GM23338 (cell line): ENCODE data around the gene TTLL8. TPM values are rescaled to one million over a fixed set of nuclear protein-coding genes. Genes with fewer than 3 reads are reported as not detected.

Experiments
- ATAC-seq: fragments of 200-7000 bp; cut with Tn5 transposase; 3 replicates; pipeline ENCODE4 v1.9.1; 2020
- DNase-seq: peaks from one replicate; pipeline ENCODE4 v3.0.0-alpha.2; 2015; ENCODE audit warnings: low spot score
- H2AFZ ChIP-seq: fragments of 200-600 bp; sonication (generic); 2 replicates; pipeline ENCODE4 v1.8.0; 2016; ENCODE audit warnings: antibody characterized with exemption, mild to moderate bottlenecking, moderate library complexity
- H3F3A ChIP-seq: fragments of 200-600 bp; sonication (generic); replicated peaks from 2 replicates; pipeline ENCODE4 v1.8.0; 2017; ENCODE audit warnings: antibody characterized with exemption, mixed run types, low read depth
- H3K27ac ChIP-seq: fragments of 200-600 bp; sonication (generic); 2 replicates; pipeline ENCODE4 v1.6.1; 2016; ENCODE audit warnings: low read depth
- H3K27me3 ChIP-seq: fragments of 200-600 bp; sonication (generic); 2 replicates; pipeline ENCODE4 v1.8.0; 2016; ENCODE audit warnings: mild to moderate bottlenecking, mixed run types, moderate library complexity; ENCODE audit not compliant: insufficient read depth
- H3K36me3 ChIP-seq: fragments of 200-600 bp; sonication (generic); 2 replicates; pipeline ENCODE4 v1.8.0; 2016; ENCODE audit warnings: mild to moderate bottlenecking; ENCODE audit not compliant: insufficient read depth
- H3K4me1 ChIP-seq: fragments of 200-600 bp; sonication (generic); 2 replicates; pipeline ENCODE4 v1.8.0; 2016; ENCODE audit warnings: mild to moderate bottlenecking, moderate library complexity; ENCODE audit not compliant: insufficient read depth
- H3K4me2 ChIP-seq: fragments of 200-600 bp; sonication (generic); 2 replicates; pipeline ENCODE4 v1.7.1; 2017; ENCODE audit warnings: mixed run types
- H3K4me3 ChIP-seq: fragments of 200-600 bp; sonication (generic); 2 replicates; pipeline ENCODE4 v1.6.1; 2016; ENCODE audit warnings: mixed run types
- H3K79me2 ChIP-seq: fragments of 200-600 bp; sonication (generic); replicated peaks from 2 replicates; pipeline ENCODE4 v1.8.0; 2017; ENCODE audit warnings: mild to moderate bottlenecking; ENCODE audit not compliant: insufficient read depth
- H3K9me2 ChIP-seq: fragments of 200-600 bp; sonication (generic); 2 replicates; pipeline ENCODE4 v1.8.0; 2017; ENCODE audit not compliant: insufficient read depth
- H4K20me1 ChIP-seq: fragments of 200-600 bp; sonication (generic); replicated peaks from 2 replicates; pipeline ENCODE4 v1.8.0; 2017; ENCODE audit warnings: mild to moderate bottlenecking; ENCODE audit not compliant: insufficient read depth
- H3K27ac Mint-ChIP-seq: 2 replicates; pipeline ENCODE4 v1.8.0; 2020; ENCODE audit warnings: inconsistent platforms, mild to moderate bottlenecking, moderate library complexity, mixed read lengths
- H3K27me3 Mint-ChIP-seq: 3 replicates; pipeline ENCODE4 v1.8.0; 2022; ENCODE audit warnings: low read depth, mild to moderate bottlenecking, moderate library complexity, mixed read lengths, inconsistent platforms; ENCODE audit not compliant: insufficient read depth, poor library complexity
- H3K36me3 Mint-ChIP-seq: 3 replicates; pipeline ENCODE4 v1.8.0; 2021; ENCODE audit warnings: low read depth, mild to moderate bottlenecking, inconsistent platforms, moderate library complexity, mixed read lengths
- H3K4me1 Mint-ChIP-seq: 3 replicates; pipeline ENCODE4 v1.8.0; 2020; ENCODE audit warnings: mild to moderate bottlenecking, inconsistent platforms, mixed read lengths
- H3K4me3 Mint-ChIP-seq: 3 replicates; pipeline ENCODE4 v1.8.0; 2021; ENCODE audit warnings: moderate library complexity, mild to moderate bottlenecking, inconsistent platforms, mixed read lengths
- H3K9me3 Mint-ChIP-seq: 3 replicates; pipeline ENCODE4 v1.8.0; 2020; ENCODE audit warnings: moderate library complexity, mild to moderate bottlenecking, inconsistent platforms, mixed read lengths
- EZH2 ChIP-seq: fragments of 200-600 bp; sonication (generic); IDR thresholded peaks from one replicate; pipeline ENCODE4 v1.8.0; 2017; ENCODE audit warnings: antibody characterized with exemption, mild to moderate bottlenecking, low read depth; ENCODE audit not compliant: unreplicated experiment
- polyA plus RNA-seq: library from polyadenylated mRNA; unstranded; fragments of >200 nt; fragmentation: Nextera tagmentation; extraction: Ambion mirVana; gene quantifications from 2 replicates; pipeline ENCODE4 v1.2.1, GENCODE V29; 2016
- total RNA-seq: library from RNA; depleted of rRNA; stranded (reverse); fragments of >200 nt; shearing (Covaris generic); gene quantifications from 2 replicates; pipeline ENCODE4 v1.2.3, GENCODE V29; 2014
- TF ChIP-seq, protein P1 (sequence below): fragments of 250-450 bp; sonication (Bioruptor Pico); IDR thresholded peaks from 2 replicates; pipeline ENCODE4 v1.5.0; 2020; ENCODE audit warnings: mild to moderate bottlenecking, moderate library complexity
- TF ChIP-seq, protein P2 (sequence below): IDR thresholded peaks from one replicate; pipeline ENCODE4 v1.6.1; 2018; ENCODE audit warnings: antibody characterized with exemption; ENCODE audit not compliant: unreplicated experiment

The TTLL8 gene
- total and polyA plus RNA-seq, 2 experiments from 2014 or later: not detected

DNA sequence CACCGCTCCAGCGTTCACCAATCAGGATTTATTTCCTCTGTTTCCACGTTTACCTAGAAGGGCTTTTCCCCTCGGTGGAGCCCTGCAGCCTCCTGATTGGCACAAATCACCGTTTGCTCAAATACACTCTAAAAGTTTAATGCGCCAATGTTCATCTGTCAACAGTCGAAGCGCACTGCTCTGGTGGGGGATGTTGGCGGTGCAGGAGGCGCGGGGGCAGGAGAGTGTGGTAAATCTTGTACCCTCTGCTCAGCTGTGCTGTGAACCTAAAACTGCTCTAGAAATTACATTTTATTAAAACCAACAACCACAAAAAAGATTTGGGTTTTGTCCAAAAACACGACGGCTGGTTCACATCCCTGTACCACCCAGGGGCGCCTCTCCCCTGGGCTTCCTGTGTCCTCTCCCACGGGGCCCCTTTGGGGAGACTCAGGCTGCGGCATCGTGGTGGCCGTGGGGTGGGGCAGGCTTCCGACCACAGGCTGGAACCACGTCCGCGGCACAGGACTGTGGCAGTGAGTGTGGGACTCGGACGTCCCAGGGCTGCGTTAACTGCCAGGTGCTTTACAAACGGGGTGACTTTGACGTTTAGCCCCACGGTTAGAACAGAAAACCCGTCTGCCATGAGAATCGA, 13.5 kb downstream of the TTLL8 start:
- DNase-seq: no peak

More for the DNA sequence above, 13.5 kb downstream of the TTLL8 start:
- Histone ChIP-seq H3K9me2 (no peaks in the 10 kb centered on the region), H3K79me2 (no peaks in the 10 kb centered on the region), H3K36me3 (no peaks in the 10 kb centered on the region), H2AFZ (no peak overlapping the region; the same call in 1 of the 2 replicates), H3F3A (no peaks in the 10 kb centered on the region), H3K4me1 (no peaks in the 10 kb centered on the region), H3K27me3 (no peaks in the 10 kb centered on the region), H3K27ac (no peak overlapping the region), H3K4me3 (no peak overlapping the region), H3K4me2 (no peak overlapping the region), H4K20me1 (no peaks in the 10 kb centered on the region)
- no peak for ATAC-seq
- Mint-ChIP-seq H3K36me3 (no peaks in the 10 kb centered on the region), H3K27ac (no peak overlapping the region), H3K9me3 (no peaks in the 10 kb centered on the region), H3K27me3 (peaks cover 2% of the 10 kb centered on the region), H3K4me1 (no peaks in the 10 kb centered on the region), H3K4me3 (no peak overlapping the region)
- TF ChIP-seq, protein P1, sequence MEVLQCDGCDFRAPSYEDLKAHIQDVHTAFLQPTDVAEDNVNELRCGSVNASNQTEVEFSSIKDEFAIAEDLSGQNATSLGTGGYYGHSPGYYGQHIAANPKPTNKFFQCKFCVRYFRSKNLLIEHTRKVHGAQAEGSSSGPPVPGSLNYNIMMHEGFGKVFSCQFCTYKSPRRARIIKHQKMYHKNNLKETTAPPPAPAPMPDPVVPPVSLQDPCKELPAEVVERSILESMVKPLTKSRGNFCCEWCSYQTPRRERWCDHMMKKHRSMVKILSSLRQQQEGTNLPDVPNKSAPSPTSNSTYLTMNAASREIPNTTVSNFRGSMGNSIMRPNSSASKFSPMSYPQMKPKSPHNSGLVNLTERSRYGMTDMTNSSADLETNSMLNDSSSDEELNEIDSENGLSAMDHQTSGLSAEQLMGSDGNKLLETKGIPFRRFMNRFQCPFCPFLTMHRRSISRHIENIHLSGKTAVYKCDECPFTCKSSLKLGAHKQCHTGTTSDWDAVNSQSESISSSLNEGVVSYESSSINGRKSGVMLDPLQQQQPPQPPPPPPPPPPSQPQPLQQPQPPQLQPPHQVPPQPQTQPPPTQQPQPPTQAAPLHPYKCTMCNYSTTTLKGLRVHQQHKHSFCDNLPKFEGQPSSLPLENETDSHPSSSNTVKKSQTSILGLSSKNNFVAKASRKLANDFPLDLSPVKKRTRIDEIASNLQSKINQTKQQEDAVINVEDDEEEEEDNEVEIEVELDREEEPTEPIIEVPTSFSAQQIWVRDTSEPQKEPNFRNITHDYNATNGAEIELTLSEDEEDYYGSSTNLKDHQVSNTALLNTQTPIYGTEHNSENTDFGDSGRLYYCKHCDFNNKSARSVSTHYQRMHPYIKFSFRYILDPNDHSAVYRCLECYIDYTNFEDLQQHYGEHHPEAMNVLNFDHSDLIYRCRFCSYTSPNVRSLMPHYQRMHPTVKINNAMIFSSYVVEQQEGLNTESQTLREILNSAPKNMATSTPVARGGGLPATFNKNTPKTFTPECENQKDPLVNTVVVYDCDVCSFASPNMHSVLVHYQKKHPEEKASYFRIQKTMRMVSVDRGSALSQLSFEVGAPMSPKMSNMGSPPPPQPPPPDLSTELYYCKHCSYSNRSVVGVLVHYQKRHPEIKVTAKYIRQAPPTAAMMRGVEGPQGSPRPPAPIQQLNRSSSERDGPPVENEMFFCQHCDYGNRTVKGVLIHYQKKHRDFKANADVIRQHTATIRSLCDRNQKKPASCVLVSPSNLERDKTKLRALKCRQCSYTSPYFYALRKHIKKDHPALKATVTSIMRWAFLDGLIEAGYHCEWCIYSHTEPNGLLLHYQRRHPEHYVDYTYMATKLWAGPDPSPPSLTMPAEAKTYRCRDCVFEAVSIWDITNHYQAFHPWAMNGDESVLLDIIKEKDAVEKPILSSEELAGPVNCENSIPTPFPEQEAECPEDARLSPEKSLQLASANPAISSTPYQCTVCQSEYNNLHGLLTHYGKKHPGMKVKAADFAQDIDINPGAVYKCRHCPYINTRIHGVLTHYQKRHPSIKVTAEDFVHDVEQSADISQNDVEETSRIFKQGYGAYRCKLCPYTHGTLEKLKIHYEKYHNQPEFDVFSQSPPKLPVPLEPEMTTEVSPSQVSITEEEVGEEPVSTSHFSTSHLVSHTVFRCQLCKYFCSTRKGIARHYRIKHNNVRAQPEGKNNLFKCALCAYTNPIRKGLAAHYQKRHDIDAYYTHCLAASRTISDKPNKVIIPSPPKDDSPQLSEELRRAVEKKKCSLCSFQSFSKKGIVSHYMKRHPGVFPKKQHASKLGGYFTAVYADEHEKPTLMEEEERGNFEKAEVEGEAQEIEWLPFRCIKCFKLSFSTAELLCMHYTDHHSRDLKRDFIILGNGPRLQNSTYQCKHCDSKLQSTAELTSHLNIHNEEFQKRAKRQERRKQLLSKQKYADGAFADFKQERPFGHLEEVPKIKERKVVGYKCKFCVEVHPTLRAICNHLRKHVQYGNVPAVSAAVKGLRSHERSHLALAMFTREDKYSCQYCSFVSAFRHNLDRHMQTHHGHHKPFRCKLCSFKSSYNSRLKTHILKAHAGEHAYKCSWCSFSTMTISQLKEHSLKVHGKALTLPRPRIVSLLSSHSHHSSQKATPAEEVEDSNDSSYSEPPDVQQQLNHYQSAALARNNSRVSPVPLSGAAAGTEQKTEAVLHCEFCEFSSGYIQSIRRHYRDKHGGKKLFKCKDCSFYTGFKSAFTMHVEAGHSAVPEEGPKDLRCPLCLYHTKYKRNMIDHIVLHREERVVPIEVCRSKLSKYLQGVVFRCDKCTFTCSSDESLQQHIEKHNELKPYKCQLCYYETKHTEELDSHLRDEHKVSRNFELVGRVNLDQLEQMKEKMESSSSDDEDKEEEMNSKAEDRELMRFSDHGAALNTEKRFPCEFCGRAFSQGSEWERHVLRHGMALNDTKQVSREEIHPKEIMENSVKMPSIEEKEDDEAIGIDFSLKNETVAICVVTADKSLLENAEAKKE (CRISPR knock-in tag): no peak
- TF ChIP-seq, protein P2, sequence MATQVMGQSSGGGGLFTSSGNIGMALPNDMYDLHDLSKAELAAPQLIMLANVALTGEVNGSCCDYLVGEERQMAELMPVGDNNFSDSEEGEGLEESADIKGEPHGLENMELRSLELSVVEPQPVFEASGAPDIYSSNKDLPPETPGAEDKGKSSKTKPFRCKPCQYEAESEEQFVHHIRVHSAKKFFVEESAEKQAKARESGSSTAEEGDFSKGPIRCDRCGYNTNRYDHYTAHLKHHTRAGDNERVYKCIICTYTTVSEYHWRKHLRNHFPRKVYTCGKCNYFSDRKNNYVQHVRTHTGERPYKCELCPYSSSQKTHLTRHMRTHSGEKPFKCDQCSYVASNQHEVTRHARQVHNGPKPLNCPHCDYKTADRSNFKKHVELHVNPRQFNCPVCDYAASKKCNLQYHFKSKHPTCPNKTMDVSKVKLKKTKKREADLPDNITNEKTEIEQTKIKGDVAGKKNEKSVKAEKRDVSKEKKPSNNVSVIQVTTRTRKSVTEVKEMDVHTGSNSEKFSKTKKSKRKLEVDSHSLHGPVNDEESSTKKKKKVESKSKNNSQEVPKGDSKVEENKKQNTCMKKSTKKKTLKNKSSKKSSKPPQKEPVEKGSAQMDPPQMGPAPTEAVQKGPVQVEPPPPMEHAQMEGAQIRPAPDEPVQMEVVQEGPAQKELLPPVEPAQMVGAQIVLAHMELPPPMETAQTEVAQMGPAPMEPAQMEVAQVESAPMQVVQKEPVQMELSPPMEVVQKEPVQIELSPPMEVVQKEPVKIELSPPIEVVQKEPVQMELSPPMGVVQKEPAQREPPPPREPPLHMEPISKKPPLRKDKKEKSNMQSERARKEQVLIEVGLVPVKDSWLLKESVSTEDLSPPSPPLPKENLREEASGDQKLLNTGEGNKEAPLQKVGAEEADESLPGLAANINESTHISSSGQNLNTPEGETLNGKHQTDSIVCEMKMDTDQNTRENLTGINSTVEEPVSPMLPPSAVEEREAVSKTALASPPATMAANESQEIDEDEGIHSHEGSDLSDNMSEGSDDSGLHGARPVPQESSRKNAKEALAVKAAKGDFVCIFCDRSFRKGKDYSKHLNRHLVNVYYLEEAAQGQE: no peak
- no peak for TF ChIP-seq EZH2
